ENCODE data around the gene KLK7. TPM values are rescaled to one million over a fixed set of nuclear protein-coding genes. Genes with fewer than 3 reads are reported as not detected.

The KLK7 gene
- total and polyA plus RNA-seq, 2 donors (not counting 3 experiments of a cell fraction or from before 2014, with no cell fraction given), result not detected

DNA sequence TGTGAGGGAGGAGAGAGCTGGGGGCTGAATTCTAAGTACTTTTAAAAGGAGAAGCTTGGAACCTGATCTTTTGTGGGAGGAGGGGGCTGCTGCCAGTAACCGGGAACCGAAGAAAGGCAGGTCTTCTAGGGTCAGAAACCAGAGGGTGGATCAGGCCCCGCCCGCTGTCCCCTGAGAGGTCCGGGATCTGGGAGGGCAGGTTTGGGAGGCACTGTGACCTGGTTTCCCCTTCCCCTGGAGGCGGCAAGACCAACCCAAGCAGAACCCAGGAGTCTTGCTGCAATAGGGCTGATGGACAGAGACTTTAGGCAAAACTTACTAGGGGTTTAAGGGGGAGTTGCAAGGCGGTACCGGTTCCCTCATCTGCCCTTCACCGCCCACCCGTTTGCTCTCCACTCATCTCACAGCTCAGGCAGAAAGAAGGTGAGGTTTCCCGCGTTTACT lies 18.4 kb upstream of the KLK7 start:
- H3K9me1 ChIP-seq (replicated peaks; ENCODE audit: control insufficient read depth, extremely low read depth, insufficient read depth, low read length), result no peaks in the 10 kb centered on the region
- DNase-seq (ENCODE audit: low read depth, low spot score), result no peak
- no peaks in the 10 kb centered on the region for H3K36me3 ChIP-seq (ENCODE audit: control insufficient read depth in 2 of 2, extremely low read depth in 1 of 2, insufficient read depth in 2 of 2, low read length in 2 of 2)
- no peak overlapping the region for H3K4me3 ChIP-seq (replicated peaks in 1 of 3; ENCODE audit: insufficient read depth in 1 of 3, low read depth in 1 of 3, low read length in 3 of 3)
- intact Hi-C loops (cut with micrococcal nuclease) (no loop called here), dilution Hi-C loops (cut with MboI; ENCODE audit: extremely low pct_ligation_motif_present, low sequenced_read_pairs) (no loop called here)
- TF ChIP-seq EZH2 (IDR thresholded peaks at IDR 0.05; ENCODE audit: borderline replicate concordance, low read depth, low read length, severe bottlenecking), result no peak
- TF ChIP-seq FOS (IDR thresholded peaks at IDR 0.05; ENCODE audit: borderline replicate concordance, insufficient read depth, low read length), result no peak
- TF ChIP-seq, protein P1, sequence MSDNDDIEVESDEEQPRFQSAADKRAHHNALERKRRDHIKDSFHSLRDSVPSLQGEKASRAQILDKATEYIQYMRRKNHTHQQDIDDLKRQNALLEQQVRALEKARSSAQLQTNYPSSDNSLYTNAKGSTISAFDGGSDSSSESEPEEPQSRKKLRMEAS (IDR thresholded peaks at IDR 0.05; ENCODE audit: insufficient read depth, insufficient read length), result no peak
- TF ChIP-seq POLR2AphosphoS5 (IDR thresholded peaks at IDR 0.05; ENCODE audit: insufficient read depth, low read depth, low read length), result no peak
- TF ChIP-seq GATA2 (IDR thresholded peaks at IDR 0.05; ENCODE audit: insufficient read depth, insufficient read length, low read depth, low read length), result no peak
- no peak for TF ChIP-seq JUN (IDR thresholded peaks at IDR 0.05; ENCODE audit: borderline replicate concordance, insufficient read depth, insufficient read length, low read depth)
- TF ChIP-seq MYC (IDR thresholded peaks at IDR 0.05; ENCODE audit: low read depth, low read length), result no peak
- TF ChIP-seq, protein P2, sequence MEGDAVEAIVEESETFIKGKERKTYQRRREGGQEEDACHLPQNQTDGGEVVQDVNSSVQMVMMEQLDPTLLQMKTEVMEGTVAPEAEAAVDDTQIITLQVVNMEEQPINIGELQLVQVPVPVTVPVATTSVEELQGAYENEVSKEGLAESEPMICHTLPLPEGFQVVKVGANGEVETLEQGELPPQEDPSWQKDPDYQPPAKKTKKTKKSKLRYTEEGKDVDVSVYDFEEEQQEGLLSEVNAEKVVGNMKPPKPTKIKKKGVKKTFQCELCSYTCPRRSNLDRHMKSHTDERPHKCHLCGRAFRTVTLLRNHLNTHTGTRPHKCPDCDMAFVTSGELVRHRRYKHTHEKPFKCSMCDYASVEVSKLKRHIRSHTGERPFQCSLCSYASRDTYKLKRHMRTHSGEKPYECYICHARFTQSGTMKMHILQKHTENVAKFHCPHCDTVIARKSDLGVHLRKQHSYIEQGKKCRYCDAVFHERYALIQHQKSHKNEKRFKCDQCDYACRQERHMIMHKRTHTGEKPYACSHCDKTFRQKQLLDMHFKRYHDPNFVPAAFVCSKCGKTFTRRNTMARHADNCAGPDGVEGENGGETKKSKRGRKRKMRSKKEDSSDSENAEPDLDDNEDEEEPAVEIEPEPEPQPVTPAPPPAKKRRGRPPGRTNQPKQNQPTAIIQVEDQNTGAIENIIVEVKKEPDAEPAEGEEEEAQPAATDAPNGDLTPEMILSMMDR (IDR thresholded peaks at IDR 0.05; ENCODE audit: extremely low read depth in 1 of 2, insufficient read depth in 1 of 2, low read depth in 1 of 2, low read length in 2 of 2), result no peak
- no peak for TF ChIP-seq POLR2A (IDR thresholded peaks at IDR 0.05; ENCODE audit: low read depth, low read length)
- no TSS peak for BruUV-seq (replicated peaks)
- no peaks in the 10 kb centered on the region for H3K4me1 ChIP-seq (ENCODE audit: control insufficient read depth, extremely low read depth, insufficient read depth, low read length)
- no peaks in the 10 kb centered on the region for H3K27me3 ChIP-seq (ENCODE audit: control insufficient read depth in 2 of 2, insufficient read depth in 2 of 2, low read length in 2 of 2)
- no peaks in the 10 kb centered on the region for H3K9me3 ChIP-seq (replicated peaks; ENCODE audit: control insufficient read depth, insufficient read depth, low read length)
- no peaks in the 10 kb centered on the region for H3K79me2 ChIP-seq (ENCODE audit: control insufficient read depth, insufficient read depth, low read length)
- no peak overlapping the region for H2AFZ ChIP-seq (ENCODE audit: low read depth, low read length)
- FAIRE-seq, result no peak
- POLR2A ChIA-PET, result no interaction called here
- H4K20me1 ChIP-seq (replicated peaks; ENCODE audit: control insufficient read depth, extremely low read depth, insufficient read depth, low read length), result no peaks in the 10 kb centered on the region
- CTCF ChIA-PET, result interaction anchor here (1.0 kb wide), 1 partner anchor 19 kb away, joined by 3 read pairs; no protein-coding TSS in a partner anchor
- no peak overlapping the region for H3K4me2 ChIP-seq (ENCODE audit: insufficient read depth, low read length)
- H3K27ac ChIP-seq (ENCODE audit: insufficient read depth, low read depth, low read length), result no peak overlapping the region
- H3K9ac ChIP-seq (replicated peaks; ENCODE audit: extremely low read depth, insufficient read depth, low read length), result no peak overlapping the region

Data from endothelial cell of umbilical vein (primary cell).